ENCODE results near the gene ADAMTSL5. TPM values are rescaled to one million over a fixed set of nuclear protein-coding genes. Genes with fewer than 3 reads are reported as not detected.

ADAMTSL5 gene
- polyA plus RNA-seq, 1 donor from 2014 or later, result not detected

- H3K79me2 ChIP-seq (replicated peaks; ENCODE audit: insufficient read depth, low read length), result peaks cover 5% of the 10 kb centered on the region
- no peak overlapping the region for H3K4me2 ChIP-seq (ENCODE audit: low read length)
- H3K9ac ChIP-seq (ENCODE audit: low read length), result peak overlapping the region; percentile 50
- TF ChIP-seq TAF1 (IDR thresholded peaks at IDR 0.05; ENCODE audit: low read depth) (no peak), REST (IDR thresholded peaks at IDR 0.05; ENCODE audit: borderline replicate concordance) (no peak), RAD21 (conservative IDR thresholded peaks at IDR 0.05) (no peak), EP300 (conservative IDR thresholded peaks at IDR 0.05; ENCODE audit: poor library complexity, severe bottlenecking) (no peak), EZH2 (IDR thresholded peaks at IDR 0.05; ENCODE audit: borderline replicate concordance, insufficient read depth, low read length, poor library complexity, severe bottlenecking) (no peak), POLR2AphosphoS5 (IDR thresholded peaks at IDR 0.05) (no peak), CTCF (IDR thresholded peaks at IDR 0.05; ENCODE audit: poor library complexity, severe bottlenecking) (no peak), MXI1 (conservative IDR thresholded peaks at IDR 0.05; ENCODE audit: poor library complexity, severe bottlenecking) (no peak), SMC3 (conservative IDR thresholded peaks at IDR 0.05; ENCODE audit: poor library complexity) (no peak)
- H3K9me2 ChIP-seq (ENCODE audit: insufficient read depth, low read length), result no peaks in the 10 kb centered on the region
- peak overlapping the region; percentile 53 for H3K4me3 ChIP-seq (ENCODE audit: low read length)
- H3F3A ChIP-seq (ENCODE audit: insufficient read depth, low read length, poor library complexity, severe bottlenecking), result no peaks in the 10 kb centered on the region
- no peaks in the 10 kb centered on the region for H3K9me3 ChIP-seq (ENCODE audit: low read length)
- H3K27me3 ChIP-seq (ENCODE audit: insufficient read depth, low read depth, low read length), result no peaks in the 10 kb centered on the region
- no peaks in the 10 kb centered on the region for H3K36me3 ChIP-seq (ENCODE audit: insufficient read depth, low read length)
- peaks cover 54% of the 10 kb centered on the region for H4K20me1 ChIP-seq (ENCODE audit: insufficient read depth)
- H3K27ac ChIP-seq (ENCODE audit: low read length), result peak overlapping the region; percentile 8
- no peak overlapping the region for H2AFZ ChIP-seq (ENCODE audit: low read depth, low read length)
These were observed 41.8 kb downstream of the ADAMTSL5 start for GRCh38 chr19:1471010-1471514.

- Histone ChIP-seq H3K9me3 (ENCODE audit: low read length) (no peaks in the 10 kb centered on the region), H3K27ac (ENCODE audit: low read length) (no peak overlapping the region), H2AFZ (ENCODE audit: low read depth, low read length) (no peak overlapping the region), H3K4me2 (ENCODE audit: low read length) (no peak overlapping the region), H3F3A (ENCODE audit: insufficient read depth, low read length, poor library complexity, severe bottlenecking) (no peaks in the 10 kb centered on the region), H4K20me1 (ENCODE audit: insufficient read depth) (peaks cover 55% of the 10 kb centered on the region), H3K27me3 (ENCODE audit: insufficient read depth, low read depth, low read length) (no peaks in the 10 kb centered on the region), H3K4me3 (ENCODE audit: low read length) (peak overlapping the region; percentile 53), H3K9me2 (ENCODE audit: insufficient read depth, low read length) (no peaks in the 10 kb centered on the region), H3K9ac (ENCODE audit: low read length) (peak overlapping the region; percentile 50), H3K79me2 (replicated peaks; ENCODE audit: insufficient read depth, low read length) (peaks cover 5% of the 10 kb centered on the region), H3K36me3 (ENCODE audit: insufficient read depth, low read length) (no peaks in the 10 kb centered on the region)
- TF ChIP-seq POLR2AphosphoS5 (IDR thresholded peaks at IDR 0.05) (peak; percentile 5), SMC3 (conservative IDR thresholded peaks at IDR 0.05; ENCODE audit: poor library complexity) (no peak)
These were observed 42.4 kb downstream of the ADAMTSL5 start for GRCh38 chr19:1470305-1471009.

All from neural cell (in vitro differentiated cells).